Right cardiac atrium (tissue), 5 donors: ENCODE data around the gene BEND6. TPM values are rescaled to one million over a fixed set of nuclear protein-coding genes. Genes with fewer than 3 reads are reported as not detected.
"Not testable (repeated sequence)": the region's sequence is repeated elsewhere in the genome, so short reads cannot be mapped to it uniquely, and the experiment has no call there.

ENCODE experiments used
- ATAC-seq, 2 donors: fragments of 200-7000 bp; cut with Tn5 transposase; one replicate each; pipeline versions ENCODE4 v1.8.0 to v1.9.1; 2020; ENCODE audit warnings: moderate library complexity in 2 of 2, mild to moderate bottlenecking in 1 of 2
- DNase-seq, 3 donors: peaks; one replicate each; pipeline ENCODE4 v3.0.0-alpha.2; 2020
- H3K27ac ChIP-seq: one replicate; pipeline ENCODE4 v1.5.1; 2013; ENCODE audit warnings: mild to moderate bottlenecking, low read length, control low read depth, moderate library complexity
- H3K27me3 ChIP-seq: one replicate; pipeline ENCODE4 v1.6.1; 2013; ENCODE audit not compliant: control insufficient read depth, insufficient read depth
- H3K4me1 ChIP-seq: one replicate; pipeline ENCODE4 v1.6.1; 2013; ENCODE audit warnings: low read length; ENCODE audit not compliant: control insufficient read depth, insufficient read depth
- H3K4me3 ChIP-seq: one replicate; pipeline ENCODE4 v1.5.1; 2013; ENCODE audit warnings: low read length, control low read depth
- H3K9me3 ChIP-seq: one replicate; pipeline ENCODE4 v1.6.1; 2013; ENCODE audit warnings: low read length; ENCODE audit not compliant: control insufficient read depth
- WGBS: extraction: QIAGEN DNeasy Blood & Tissue Kit; methylation state at CpG from one replicate; pipeline ENCODE4 v1.1.7; 2013; 5-methylcytosine and 5-hydroxymethylcytosine counted together
- intact Hi-C, 4 donors: fragments of 100-400 bp; cut with DNase I; formaldehyde crosslinking; loops; one replicate each; pipeline versions ENCODE4 v1.11.0 to v1.14.0; 2022 to 2023
- polyA plus RNA-seq: library from polyadenylated mRNA; stranded (reverse); fragments of 200-250 nt; gene quantifications from one replicate; pipeline ENCODE4 v1.2.3, GENCODE V29; 2013
- total RNA-seq, 4 donors: library from RNA; stranded (reverse); fragmentation: NEBNext Ultra II Directional; extraction: Animal tissue kit (Norgen Biotek cat#: 25700); gene quantifications; one replicate each; pipeline ENCODE4 v1.2.1, GENCODE V29; 2021
- donor health status: healthy with polysubstance abuse.
- donor health status: DM: no; HTN: yes; CAD: no.
- donor health status: DM: no; HTN: no; CAD: no.
- donor health status: DM: no; HTN: yes; CAD: no; lungs with severe emphysema.
- donor health status: DM: yes; HTN: yes; CAD: no.

BEND6 gene
- total and polyA plus RNA-seq, 5 donors: 0.70 to 2.4 (median 1.3) TPM

GRCh38 chr6:57008069-57008468 is 53.2 kb downstream of the BEND6 start:
- H3K4me1 ChIP-seq, H3K4me3 ChIP-seq, H3K9me3 ChIP-seq, intact Hi-C loops, ATAC-seq, H3K27ac ChIP-seq, DNase-seq, H3K27me3 ChIP-seq: not testable (repeated sequence)
- 58% methylated on average over 2 of the region's 2 CpGs for WGBS

- no peaks in the 10 kb centered on the region for H3K9me3 ChIP-seq
- intact Hi-C loops: no loop called here
- no peaks in the 10 kb centered on the region for H3K4me1 ChIP-seq
- ATAC-seq (no peak), DNase-seq (no peak)
- no peak overlapping the region for H3K4me3 ChIP-seq
- H3K27me3 ChIP-seq: no peaks in the 10 kb centered on the region
- H3K27ac ChIP-seq: no peak overlapping the region
- 48% methylated on average over 4 of the region's 4 CpGs for WGBS
Measured at GRCh38 chr6:57013521-57013926, 58.6 kb downstream of the BEND6 start.

- intact Hi-C loops: no loop called here
- H3K27ac ChIP-seq: no peak overlapping the region
- DNase-seq: no peak
- WGBS: 66% methylated on average over 3 of the region's 3 CpGs
- H3K9me3 ChIP-seq: no peaks in the 10 kb centered on the region
- H3K4me3 ChIP-seq: no peak overlapping the region
- no peaks in the 10 kb centered on the region for H3K27me3 ChIP-seq
- H3K4me1 ChIP-seq: no peaks in the 10 kb centered on the region
- no peak for ATAC-seq
Measured at GRCh38 chr6:57017069-57017468, 62.2 kb downstream of the BEND6 start.

DNA sequence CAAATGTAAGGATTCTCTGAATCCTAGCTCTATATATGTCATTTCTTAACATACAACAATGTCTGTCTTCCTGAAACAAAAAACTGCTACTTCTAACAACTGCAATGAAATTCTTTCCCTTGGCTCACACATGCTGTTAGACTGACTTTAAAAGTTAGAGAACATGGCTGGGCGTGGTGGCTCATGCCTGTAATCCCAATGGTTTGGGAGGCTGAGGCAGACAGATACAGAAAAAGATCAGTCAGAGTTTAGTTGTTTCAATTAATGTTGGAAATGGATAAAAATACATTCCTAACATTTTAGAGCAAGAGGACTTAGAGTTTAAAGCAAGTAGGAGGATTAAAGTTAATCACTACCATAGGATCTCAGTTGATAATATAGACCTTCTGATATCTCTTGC is 62.9 kb downstream of the BEND6 start:
- WGBS: 76% methylated on average over 1 of the region's 1 CpG
- no peak for DNase-seq
- no peaks in the 10 kb centered on the region for H3K27me3 ChIP-seq
- no peaks in the 10 kb centered on the region for H3K9me3 ChIP-seq
- no peaks in the 10 kb centered on the region for H3K4me1 ChIP-seq
- no peak overlapping the region for H3K4me3 ChIP-seq
- intact Hi-C loops: no loop called here
- H3K27ac ChIP-seq: no peak overlapping the region
- no peak for ATAC-seq

DNA sequence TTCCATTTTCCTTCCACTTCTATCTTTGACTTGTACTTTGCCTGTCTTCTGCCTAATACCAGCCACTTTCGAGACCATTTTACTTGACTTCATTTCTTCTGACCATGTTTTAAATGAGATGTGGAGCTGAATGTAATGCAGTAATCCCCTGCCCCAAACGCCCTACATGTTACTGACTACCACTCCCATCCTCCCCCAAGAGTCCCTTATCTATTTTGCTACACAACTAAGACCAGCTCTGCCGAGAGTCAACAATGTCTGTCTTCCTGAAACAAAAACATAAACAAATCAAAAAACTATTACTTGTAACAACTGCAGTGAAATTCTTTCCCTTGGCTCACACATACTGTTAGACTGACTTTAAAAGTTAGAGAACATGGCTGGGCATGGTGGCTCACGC is 64.5 kb downstream of the BEND6 start:
- no peak overlapping the region for H3K27ac ChIP-seq
- no peak overlapping the region for H3K4me3 ChIP-seq
- WGBS: 80% methylated on average over 4 of the region's 4 CpGs
- no peaks in the 10 kb centered on the region for H3K27me3 ChIP-seq
- no peaks in the 10 kb centered on the region for H3K4me1 ChIP-seq
- no peak for DNase-seq
- intact Hi-C loops: no loop called here
- no peaks in the 10 kb centered on the region for H3K9me3 ChIP-seq
- ATAC-seq: no peak

GRCh38 chr6:57021086-57021720 is 66.3 kb downstream of the BEND6 start:
- no peaks in the 10 kb centered on the region for H3K4me1 ChIP-seq
- peak; percentile 40 to 41 for ATAC-seq
- no peak overlapping the region for H3K4me3 ChIP-seq
- intact Hi-C loops: loop anchor here (5.0 to 10.0 kb wide), 3 partner anchors 106 to 119 kb away; no protein-coding TSS in a partner anchor
- no peak for DNase-seq
- H3K27ac ChIP-seq: no peak overlapping the region
- H3K9me3 ChIP-seq: no peaks in the 10 kb centered on the region
- H3K27me3 ChIP-seq: no peaks in the 10 kb centered on the region
- WGBS: 15% methylated on average over 1 of the region's 1 CpG

DNA sequence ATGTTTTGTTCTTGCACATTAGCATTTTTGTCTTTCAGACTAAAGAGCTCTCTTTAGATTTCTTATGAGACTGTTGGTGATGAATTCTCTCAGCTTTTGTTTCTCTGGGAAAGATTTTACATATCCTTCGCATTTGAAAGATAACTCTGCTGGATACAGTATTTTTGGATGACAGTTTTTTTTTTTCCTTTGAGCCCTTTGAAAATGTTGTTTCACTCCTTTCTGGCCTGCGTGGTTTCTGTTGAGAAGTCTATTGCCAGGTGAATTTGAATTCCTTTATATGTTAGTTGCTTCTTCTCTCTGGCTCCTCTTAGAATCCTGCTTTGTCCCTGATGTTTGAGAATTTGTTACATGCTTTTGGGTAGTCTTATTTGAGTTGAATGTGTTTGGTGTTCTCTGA is 69.4 kb downstream of the BEND6 start:
- intact Hi-C loops: loop anchor here (5.0 to 10.0 kb wide), 3 partner anchors 110 to 122 kb away; no protein-coding TSS in a partner anchor
- Histone ChIP-seq H3K4me3 (no peak overlapping the region), H3K27me3 (no peaks in the 10 kb centered on the region), H3K4me1 (no peaks in the 10 kb centered on the region), H3K27ac (no peak overlapping the region), H3K9me3 (no peaks in the 10 kb centered on the region)
- ATAC-seq (no peak), DNase-seq (no peak)
- WGBS: 65% methylated on average over 2 of the region's 2 CpGs

GRCh38 chr6:57024775-57025174 is 69.9 kb downstream of the BEND6 start:
- H3K4me1 ChIP-seq: no peaks in the 10 kb centered on the region
- H3K9me3 ChIP-seq: no peaks in the 10 kb centered on the region
- 78% methylated on average over 1 of the region's 1 CpG for WGBS
- no peaks in the 10 kb centered on the region for H3K27me3 ChIP-seq
- intact Hi-C loops: loop anchor here (5.0 to 10.0 kb wide), 3 partner anchors 110 to 122 kb away; no protein-coding TSS in a partner anchor
- no peak overlapping the region for H3K4me3 ChIP-seq
- DNase-seq (no peak), ATAC-seq (no peak)
- no peak overlapping the region for H3K27ac ChIP-seq

DNA sequence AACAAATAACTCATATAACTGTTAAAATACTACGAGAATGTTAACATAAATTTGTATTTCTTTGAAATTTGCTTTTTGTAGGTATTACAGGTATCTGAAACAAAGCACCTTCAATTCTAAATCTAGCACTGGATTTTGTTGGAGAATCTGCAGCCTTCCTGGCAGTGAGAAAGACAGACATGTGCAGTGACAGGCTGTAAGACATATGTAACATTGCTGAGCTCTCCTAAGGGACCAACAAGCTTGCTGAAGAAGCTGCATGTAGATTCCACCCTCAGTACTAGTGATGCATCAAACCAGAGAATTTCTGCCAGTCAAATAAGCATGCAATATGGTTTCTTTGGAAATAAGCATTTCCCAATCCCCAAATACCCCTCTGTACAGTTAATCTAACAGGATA is 71.1 kb downstream of the BEND6 start:
- H3K27ac ChIP-seq: no peak overlapping the region
- no peak overlapping the region for H3K4me3 ChIP-seq
- no peaks in the 10 kb centered on the region for H3K27me3 ChIP-seq
- WGBS: 76% methylated on average over 1 of the region's 1 CpG
- DNase-seq: no peak
- no peaks in the 10 kb centered on the region for H3K4me1 ChIP-seq
- no peaks in the 10 kb centered on the region for H3K9me3 ChIP-seq
- intact Hi-C loops: loop anchor here in 3 of 4 donors (10.0 kb wide), 2 partner anchors 111 to 121 kb away; no protein-coding TSS in a partner anchor
- no peak for ATAC-seq

GRCh38 chr6:57027301-57027700 is 72.4 kb downstream of the BEND6 start:
- H3K27ac ChIP-seq: no peak overlapping the region
- intact Hi-C loops: loop anchor here in 3 of 4 donors (10.0 kb wide), 2 partner anchors 112 to 122 kb away; no protein-coding TSS in a partner anchor
- no peak for ATAC-seq
- WGBS: 84% methylated on average over 3 of the region's 3 CpGs
- H3K27me3 ChIP-seq: no peaks in the 10 kb centered on the region
- DNase-seq: no peak
- H3K9me3 ChIP-seq: no peaks in the 10 kb centered on the region
- no peaks in the 10 kb centered on the region for H3K4me1 ChIP-seq
- H3K4me3 ChIP-seq: no peak overlapping the region

- Histone ChIP-seq H3K27ac (no peak overlapping the region), H3K4me1 (no peaks in the 10 kb centered on the region), H3K4me3 (no peak overlapping the region), H3K9me3 (no peaks in the 10 kb centered on the region), H3K27me3 (no peaks in the 10 kb centered on the region)
- ATAC-seq (no peak), DNase-seq (no peak)
- WGBS: 90% methylated on average over 9 of the region's 9 CpGs
- intact Hi-C loops: loop anchor here in 3 of 4 donors (10.0 kb wide), 2 partner anchors 114 to 124 kb away; no protein-coding TSS in a partner anchor
Measured at GRCh38 chr6:57029213-57029612, 74.3 kb downstream of the BEND6 start.
